HG02571 (cell line): ENCODE results near the gene SLC38A3.

Source experiments
- ATAC-seq: cut with Tn5 transposase; IDR thresholded peaks from one replicate; pipeline ENCODE4 v1.9.1; 2021; ENCODE audit warnings: mild to moderate bottlenecking, moderate library complexity; ENCODE audit not compliant: unreplicated experiment

SLC38A3 gene

DNA sequence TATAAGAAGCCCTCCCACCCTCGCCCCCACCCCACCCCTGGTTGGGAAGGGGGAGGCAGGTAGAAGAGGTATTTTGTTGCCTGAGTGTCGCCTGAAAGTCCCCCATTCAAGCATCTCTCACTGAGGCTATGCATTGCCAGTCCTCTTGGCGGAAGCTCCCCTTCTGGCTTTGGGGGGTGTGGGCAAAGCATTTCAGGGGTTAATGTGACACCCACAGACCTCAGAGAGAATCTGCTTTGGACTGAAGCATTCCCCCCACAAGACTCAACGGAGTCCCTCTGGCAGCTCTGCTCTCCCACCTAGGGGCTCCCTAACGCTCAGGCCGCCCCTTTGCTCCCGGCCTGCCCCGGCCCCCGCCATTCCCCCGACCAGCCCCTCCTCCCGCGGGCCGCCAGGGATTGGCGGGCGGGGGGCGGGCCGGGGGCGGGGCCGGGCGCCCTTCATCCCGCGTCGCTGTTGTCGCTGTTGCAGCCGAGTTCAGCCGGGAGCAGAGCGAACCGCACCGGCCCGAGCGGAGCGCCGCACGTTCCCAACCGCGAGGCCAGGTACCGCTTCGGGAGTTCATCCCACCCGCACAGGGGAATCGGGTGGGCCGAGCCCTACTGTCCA is at the start of gene SLC38A3:
Gene SLC38A3, plus strand, starts transcription at position 468 of the 609 bp plus-strand sequence. CDS start 8,929 bp downstream, outside the sequence.
- ATAC-seq = no peak

DNA sequence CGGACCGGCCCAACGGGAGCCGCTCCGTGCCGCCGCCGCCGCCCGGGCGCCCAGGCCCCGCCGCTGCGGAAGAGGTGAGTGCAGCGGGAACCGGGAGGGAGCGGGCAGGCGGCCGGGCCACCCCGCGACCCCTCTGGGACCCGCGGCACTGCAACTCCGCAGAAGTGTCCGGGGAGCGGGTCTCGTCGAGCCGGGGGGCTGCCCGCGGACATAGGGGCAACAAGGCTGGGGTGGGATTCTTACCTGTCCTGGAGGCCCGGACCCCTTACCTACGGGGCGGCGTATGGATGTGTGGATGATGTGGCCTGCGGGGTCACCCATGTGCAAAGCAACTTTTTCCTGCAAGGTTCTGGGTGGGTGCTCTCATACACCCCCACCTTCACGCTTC is 49.6 kb upstream of the SLC38A3 start:
- no peak for ATAC-seq

DNA sequence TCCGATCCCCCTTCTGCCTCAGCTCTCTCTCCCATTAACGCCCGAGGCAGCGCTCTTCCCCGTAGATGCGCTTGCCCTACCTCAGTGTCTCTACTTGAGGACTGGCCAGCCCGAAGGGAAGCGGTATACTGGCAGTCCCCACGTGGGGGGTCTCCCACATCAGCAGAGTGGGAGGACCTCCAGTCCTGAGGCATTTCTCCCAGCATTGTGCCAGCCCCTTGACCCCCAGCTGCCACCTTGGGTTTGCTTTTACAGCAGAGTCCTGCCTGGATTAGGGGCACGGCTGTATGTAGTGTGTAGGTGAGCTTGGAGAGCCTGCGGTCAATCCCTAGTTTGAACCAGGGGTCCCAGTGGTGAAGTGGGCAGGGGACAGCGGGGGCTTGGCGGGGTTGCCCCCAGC is 49.2 kb upstream of the SLC38A3 start:
- no peak for ATAC-seq

DNA sequence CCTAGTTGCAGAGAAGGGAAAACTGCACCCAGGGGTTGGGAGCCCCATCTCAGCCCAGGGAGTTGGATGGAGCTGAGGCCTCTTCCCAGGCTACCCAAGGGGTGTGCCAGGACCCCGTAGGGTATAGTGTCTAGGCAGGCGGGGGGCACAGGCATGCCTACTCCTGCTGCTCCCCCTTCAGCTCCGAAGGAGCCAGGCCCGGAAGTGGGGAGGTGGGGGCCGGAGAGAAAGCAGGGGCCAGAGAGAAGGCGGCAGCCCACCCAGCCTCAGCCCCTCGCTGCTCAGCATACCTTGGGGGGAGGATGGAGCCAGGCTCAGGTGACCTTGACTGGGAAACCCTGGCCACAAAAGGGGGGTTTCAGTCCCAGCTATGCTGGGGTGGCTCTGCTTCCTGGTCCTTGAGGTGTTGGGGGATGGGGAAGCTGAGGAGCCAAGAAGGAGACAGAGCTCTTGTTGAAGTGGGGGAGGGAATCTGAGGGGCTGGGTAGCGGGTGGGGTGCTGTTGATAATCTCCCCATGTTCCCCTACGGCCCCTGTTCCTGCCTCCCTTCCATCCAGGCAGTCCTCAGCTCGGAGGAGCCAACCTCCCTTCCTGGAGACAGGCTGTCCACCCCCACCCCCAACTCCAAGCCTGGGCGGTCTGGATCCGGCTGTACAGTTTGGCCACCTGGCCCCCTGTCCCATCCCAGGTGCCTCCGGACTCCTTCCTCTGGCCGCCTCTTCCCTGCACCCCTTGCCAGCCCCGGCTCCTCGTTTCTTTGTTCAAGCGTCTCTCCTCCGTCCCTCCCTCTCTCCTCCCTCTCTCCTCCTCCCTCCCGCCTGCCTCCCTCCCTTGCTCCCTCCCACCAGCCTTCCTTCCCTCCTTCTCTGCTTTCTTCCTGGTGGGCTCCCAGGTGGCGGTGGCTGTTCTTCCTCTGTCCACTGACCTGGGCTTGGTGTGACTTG is 48.2 kb upstream of the SLC38A3 start:
- ATAC-seq = no peak

DNA sequence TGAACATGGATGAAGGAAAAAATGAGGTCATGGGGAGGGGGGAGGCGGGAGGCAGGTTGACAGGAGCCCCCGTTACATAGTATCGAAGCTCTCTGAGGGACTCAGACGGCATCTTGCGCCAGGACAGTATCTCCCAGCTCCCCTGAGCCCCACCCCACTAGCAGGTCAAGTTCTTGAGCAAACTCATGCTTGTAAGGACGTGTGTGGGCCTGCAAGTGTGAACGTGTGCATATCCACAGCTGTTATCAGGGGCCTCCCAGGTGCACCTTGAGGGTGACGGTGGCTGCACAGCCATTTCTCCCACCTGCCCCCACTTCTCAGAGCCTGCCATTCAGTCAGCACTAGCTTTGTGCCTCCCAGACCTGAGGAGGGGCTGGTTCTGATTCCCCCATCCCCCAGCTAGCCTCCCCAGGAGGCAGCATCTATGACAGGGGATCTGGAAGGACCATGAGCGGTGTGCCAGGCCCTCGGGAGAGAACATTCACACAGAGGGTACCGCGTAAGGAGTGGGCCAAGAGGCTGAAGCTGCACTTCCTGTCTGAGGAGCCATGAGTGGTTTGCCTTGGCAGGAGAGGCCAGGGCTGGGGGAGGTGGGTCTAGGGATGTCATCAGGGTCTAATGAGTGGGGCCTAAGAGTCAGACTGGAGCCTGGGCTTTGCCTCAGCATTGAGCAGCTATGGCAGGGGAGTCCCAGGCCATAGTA is 47.1 kb upstream of the SLC38A3 start:
- ATAC-seq = no peak

DNA sequence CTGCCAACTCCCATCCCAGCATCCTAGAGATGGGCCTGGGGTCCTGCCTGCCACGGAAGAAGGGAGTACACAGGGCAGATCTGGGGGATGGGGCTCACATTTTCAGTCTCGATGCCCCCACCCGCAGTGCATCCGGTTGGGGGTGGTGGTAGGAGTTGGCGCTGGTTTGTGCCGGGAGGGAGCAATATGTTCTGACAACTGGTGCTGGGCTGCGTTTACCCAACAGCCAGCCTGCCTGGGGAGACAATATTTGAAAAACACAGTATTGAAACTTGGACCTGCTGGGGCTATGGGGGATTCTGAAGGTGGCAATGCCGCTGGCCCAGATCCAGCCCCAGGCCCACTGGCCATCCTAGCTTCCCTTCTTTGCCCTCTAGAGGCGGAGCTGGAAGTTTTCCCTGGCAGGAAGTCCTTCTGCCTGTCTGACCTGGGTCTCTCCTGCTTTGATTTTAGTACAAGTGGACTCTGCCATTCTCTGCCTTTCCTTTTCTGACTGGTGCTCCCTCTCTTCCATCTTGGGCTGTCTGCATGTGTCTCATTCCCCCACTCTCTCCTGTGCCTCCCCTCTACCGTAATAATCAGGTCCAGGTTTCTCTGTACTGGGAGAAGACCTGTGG is 46.4 kb upstream of the SLC38A3 start:
- ATAC-seq = no peak

DNA sequence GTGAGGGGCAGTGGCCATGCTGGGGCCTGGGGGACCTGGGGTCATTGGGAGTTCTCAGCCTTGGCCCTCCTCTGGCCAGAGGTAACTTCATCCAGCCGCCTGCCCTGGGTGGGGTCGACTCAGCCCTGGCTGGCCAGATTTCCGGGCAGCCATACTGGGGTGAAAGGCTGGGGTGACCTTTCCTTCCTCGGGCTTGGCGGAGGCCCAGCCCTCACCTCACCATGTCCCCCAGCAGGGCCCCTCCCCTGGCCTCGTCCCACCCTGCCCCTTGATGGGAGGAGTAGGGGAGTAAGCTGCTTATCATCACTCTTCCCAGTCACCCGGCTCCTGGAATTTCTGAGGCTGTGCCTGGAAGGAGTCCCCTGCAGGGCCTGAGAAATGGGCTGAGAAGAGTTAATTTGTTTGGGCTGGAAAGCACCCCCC is 44.5 kb upstream of the SLC38A3 start:
- no peak for ATAC-seq

DNA sequence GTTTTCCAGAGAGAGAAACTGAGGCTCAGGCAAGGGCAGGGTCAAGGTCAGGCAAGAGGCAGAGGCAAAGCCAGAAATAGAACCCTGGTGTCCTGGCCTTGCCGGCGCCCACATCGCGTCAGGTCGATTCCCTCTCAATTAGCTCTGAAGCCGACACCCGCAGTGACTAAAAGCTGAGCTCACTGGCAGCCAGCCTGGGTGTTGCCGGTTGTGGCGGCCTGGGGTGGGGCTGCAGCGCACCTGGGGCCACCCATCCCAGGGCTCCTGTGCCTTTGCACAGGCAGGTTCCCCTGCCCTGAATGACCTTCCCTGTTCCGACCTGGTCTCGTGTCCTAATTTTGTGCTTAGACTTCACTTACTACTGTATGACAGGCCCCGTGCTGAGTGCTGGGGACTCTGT is 43.8 kb upstream of the SLC38A3 start:
- ATAC-seq = no peak

DNA sequence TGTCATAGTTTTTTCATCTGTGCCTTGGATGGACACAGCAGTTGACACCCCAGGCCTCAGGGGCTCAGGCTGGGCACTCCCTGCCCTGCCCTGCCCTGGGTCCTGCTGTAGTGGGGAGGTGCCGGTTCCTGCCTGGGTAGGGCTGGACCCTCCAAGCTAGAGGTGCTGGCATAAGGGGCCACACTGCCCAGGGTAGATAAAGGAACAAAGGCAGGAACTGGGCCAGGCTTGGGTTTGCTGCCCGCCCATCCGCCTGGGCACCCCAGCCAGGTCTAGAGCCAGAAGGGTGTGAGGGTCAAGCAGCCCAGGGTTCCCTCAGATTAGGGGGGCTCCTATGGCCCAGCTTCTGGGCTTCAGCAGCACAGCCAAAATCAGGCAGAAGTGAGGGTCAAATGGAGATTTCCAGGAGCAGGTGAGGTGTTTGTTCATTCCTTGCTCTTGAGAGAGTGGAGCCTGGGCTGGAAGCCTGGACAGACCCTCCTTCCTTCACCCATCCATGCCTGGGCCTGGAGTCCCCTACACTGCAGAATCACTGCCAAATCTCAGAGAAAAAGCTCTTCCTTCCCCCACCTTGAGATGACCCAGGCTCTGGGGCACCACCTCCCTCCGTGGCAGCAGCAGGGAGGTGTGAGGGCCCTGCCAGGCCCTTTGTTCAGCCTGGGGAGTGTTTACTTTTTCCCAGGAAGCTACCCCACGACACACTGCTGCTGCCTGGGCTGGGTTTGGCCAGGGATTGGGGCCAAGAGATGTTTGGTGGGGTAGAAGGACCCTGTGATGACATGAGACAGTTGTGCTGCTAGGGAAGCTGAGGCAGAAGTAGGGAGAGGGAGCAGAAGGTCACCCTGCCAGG is 42.8 kb upstream of the SLC38A3 start:
- no peak for ATAC-seq

DNA sequence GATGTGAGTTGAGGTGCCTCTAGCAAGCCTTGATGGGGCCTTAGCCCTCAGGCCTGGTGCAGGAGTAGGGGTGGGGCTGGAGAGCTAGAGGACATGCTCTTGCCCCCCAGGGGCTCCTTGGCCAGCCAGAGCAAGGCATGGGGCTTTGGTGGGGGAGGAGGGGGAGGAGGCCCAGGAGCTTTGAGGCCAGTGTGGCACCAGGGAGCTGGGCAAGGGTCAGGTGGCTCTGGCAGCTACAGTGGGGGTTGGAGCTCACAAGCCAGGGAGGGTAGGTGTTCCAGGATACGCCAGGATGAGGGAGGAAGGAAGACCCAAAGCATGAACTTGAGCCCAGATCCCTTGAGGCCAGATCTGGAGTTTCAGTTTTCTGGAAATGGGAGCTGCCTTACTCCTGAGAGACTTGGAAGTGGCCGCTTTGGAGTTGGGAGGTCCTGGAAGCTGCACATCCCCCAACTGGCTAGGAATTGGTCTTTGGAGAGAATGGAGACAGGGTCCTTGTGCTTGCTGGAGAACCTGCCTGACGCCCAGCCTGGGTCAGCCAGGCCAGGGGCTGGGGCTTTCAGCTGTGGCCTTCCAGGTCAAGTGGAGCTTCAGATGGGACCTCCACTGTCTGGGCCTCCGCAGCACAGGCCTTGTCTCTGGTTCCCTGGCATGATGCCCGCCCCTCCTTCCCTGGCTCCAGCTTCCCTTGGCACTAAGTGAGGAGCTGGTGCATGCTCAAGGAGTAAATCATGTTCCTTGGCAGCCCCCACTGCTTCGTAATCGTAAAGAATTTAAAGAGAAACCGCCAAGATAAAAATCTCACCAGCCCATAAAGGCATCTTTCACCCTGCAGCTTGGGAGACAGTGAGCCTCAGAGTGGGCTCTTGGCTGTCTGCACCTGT is 41.3 kb upstream of the SLC38A3 start:
- ATAC-seq = no peak

DNA sequence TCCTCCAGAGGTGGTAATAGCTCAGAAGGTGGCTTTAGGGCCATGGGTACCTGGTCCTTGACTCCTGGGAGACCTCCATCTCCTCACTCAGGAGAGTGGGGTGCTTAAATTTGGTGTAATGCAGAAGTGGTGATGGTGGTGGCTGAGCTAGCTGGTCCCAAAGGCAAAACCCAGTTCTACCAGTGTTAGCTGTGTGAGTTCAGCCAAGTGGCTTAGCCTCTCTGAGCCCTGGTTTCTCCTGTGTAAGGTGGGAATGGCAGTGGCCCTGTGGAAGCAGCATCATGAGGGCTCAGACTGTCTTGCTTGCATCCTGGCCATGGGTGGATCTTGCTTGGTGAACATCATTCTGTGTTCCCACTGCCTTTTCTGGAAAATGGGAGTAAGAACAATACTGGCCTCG is 40.6 kb upstream of the SLC38A3 start:
- no peak for ATAC-seq

DNA sequence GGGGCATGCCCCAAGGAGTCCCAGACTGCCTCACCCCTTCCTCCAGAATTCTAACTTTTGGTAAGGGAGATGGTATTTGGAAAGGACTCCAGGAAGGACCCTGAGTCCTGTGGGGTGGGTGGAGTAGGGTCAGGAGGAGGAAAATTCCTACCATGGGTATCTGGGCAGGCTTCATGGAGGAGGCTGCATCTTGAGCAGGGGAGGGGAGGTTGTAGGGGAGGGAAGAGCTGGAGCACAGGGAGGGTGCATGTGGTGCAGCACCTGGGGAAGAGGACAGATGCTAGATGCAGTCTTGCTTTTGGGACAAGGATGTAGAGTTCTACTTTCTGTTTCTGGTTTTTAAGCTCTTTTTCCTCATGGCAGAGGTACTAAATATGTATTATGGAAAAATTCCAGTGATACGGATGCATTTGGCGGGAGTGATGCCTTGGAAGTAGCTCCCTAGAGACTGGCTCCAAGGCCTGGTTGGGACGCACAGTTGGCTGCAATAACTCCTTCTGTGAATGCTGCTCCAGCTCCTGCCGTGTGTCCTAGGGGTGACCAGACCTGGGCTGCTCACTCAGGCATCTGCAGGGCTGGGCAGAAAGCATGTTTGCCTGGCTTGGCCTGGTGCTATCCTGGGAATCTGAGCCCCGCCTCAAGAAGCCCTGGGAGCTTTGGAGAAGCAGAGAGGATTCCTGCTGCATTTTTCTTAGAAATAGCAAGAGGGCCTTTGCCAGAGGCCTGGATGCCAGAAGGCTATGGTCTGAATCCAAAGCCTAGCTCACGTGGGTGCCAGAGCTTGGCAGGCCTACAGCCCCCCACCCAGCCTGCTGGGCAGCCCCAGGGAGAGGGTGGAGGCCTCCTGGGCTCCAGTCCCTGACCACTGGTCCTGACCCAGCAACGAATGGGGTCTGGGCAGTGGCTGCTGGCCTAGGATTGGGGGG is 39.8 kb upstream of the SLC38A3 start:
- ATAC-seq = no peak

DNA sequence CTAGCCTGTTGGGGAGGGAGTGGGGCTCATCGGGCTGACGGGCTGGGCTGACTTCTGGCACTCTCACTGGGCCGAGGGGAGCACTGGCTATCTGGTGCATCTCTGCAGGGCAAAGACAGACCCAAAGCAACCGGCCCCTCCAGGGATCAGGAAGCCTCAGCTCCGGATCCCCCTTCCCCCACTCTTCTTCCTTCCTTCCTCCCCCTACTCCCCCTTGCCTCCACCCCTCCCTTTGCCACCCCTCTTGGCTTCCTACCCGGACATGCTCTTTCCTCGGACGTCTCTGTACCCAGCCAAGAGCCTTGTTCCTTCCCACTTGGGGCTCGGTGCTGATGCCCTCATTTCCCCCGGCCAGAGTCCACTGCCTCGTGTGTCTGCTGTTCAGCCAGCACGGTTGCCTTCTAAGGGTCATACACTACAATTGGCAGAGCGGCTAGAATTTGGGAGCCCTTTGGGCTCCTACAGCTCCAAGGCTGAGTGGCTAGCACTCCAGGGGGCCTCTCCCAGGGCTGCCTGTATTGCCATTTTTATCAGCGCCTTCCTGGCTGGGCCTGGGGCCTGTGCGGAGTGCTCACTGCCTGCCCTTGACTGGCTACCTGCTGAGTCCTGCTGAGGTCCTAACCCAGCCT is 39.0 kb upstream of the SLC38A3 start:
- ATAC-seq = no peak

DNA sequence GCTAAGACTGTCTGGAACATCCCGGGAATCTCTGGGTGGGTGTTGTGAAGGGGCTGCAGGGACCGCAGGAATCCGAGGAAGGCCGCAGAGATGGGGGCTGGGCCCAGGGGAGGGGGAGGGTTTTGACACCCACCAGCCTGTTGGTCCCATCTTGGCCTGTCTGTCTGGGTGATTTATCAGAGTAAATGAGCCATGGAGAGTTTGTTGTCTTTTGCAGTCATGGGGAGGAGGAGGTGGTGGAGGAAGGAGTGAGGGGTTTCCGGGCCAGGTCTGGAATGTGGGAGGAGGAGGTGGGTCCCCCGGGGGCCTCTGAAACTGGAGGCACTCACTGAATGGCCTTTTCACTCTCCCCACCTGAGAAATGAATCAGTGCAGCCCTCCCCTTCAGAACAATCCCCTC is 38.5 kb upstream of the SLC38A3 start:
- ATAC-seq = no peak

DNA sequence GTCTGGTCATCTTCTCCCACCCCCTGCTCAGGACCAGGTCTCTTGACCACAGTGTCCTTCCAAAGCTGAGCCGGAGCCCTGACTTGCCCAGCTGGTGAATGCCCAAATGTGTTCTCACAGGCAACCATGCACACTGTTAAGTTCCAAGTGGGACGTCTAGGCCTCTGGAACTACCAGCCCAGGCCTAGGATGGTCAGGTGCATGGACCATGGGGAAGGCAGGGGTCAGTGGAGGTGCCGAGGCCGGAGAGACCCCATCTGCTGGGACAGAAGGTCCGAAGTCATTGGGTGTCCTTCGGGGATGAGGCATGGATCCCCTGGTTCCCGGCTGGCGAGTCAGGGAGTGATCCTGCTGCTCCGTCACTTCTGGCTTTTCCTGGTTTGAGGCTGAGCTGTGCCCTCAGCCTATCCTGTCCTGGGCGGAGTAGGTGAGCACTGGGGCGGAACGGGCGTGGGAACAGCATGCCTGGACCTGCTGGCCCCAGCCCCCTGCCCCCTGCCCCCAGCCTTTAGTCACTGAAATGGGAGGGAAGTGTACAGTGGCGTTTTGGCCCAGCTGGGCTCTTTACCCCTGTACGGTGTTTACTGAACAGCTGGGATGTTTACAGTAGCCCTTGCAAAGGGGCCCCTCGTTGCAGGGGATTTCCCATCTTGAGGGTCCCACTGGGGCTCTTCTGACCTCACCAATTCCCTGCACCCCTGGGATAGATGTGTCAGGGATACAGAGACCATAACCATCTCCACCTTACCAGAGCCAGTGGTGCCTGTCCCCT is 37.8 kb upstream of the SLC38A3 start:
- ATAC-seq = no peak

DNA sequence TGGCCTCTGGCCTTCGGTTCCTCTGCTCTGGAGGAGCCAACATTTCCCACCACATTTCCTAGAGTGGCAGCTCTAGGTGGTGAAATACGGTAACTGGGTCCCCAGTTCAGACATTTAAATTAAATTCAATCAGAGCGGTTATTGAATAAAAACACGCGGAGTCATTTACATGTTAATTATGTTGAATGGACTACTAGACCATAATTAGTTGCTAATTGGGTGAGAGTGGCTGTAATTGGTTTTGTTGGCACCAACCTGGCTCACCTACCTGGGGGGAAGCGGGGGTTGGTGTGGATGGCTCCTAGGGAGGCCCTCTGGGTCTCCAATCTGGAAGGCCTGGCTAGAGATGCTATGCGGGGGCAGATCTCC is 37.2 kb upstream of the SLC38A3 start:
- ATAC-seq = no peak

DNA sequence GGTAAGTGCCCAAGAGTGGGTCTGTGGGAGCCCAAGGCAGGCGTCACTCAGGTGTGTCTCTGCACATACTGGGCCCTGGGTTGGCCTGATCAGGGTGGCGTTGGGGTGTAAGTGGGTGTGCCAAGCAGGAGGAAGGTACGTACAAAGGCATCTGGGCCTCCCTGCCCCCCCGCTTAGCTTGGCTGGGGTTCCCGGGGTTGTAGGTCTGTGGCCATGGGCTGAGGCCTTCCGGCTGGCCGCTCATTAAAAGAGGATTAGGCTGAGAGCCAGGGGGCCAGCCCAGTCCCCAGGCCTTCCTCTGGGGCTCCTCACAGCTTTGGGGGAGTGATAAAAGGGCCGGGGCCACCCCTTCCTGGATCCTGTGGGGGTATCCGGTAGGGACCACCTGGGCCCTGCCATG is 36.7 kb upstream of the SLC38A3 start:
- no peak for ATAC-seq
